Right atrium auricular region (tissue), 2 donors: ENCODE results near the gene ALDH18A1. TPM values are rescaled to one million over a fixed set of nuclear protein-coding genes. Genes with fewer than 3 reads are reported as not detected.
"Not testable (repeated sequence)": the region's sequence is repeated elsewhere in the genome, so short reads cannot be mapped to it uniquely, and the experiment has no call there.

ENCODE experiments used
- DNase-seq: peaks from one replicate; pipeline ENCODE4 v3.0.0-alpha.2; 2019; ENCODE audit warnings: low spot score
- H3K27ac ChIP-seq, 2 donors: fragments of 200-600 bp; sonication (generic); 1 replicate in 1 of 2; 2 replicates in 1 of 2; pipeline ENCODE4 v1.5.1; 2016 to 2019
- H3K27me3 ChIP-seq, 2 donors: fragments of 200-600 bp; sonication (generic); one replicate each; pipeline versions ENCODE4 v1.5.1 to v1.6.0; 2017 to 2019
- H3K36me3 ChIP-seq: fragments of 200-600 bp; sonication (generic); one replicate; pipeline ENCODE4 v1.5.1; 2016
- H3K4me1 ChIP-seq, 2 donors: fragments of 200-600 bp; sonication (generic); one replicate each; pipeline versions ENCODE4 v1.5.1 to v1.6.0; 2017 to 2019
- H3K4me3 ChIP-seq, 2 donors: fragments of 200-600 bp; sonication (generic); 1 replicate in 1 of 2; 2 replicates in 1 of 2; pipeline ENCODE4 v1.5.1; 2017 to 2019; ENCODE audit warnings: mild to moderate bottlenecking in 1 of 2, moderate library complexity in 1 of 2
- H3K9me3 ChIP-seq, 2 donors: fragments of 200-600 bp; sonication (generic); one replicate each; pipeline ENCODE4 v1.5.1; 2019
- total RNA-seq, 2 donors: library from RNA; depleted of rRNA; stranded (reverse); fragments of >200 nt; gene quantifications; one replicate each; pipeline ENCODE4 v1.1.0, GENCODE V29; 2016
- TF ChIP-seq, protein P1 (sequence below), 2 donors: fragments of 200-600 bp; sonication (generic); IDR thresholded peaks; one replicate each; pipeline ENCODE4 v1.5.1; 2019; ENCODE audit warnings: antibody characterized with exemption in 2 of 2

Gene ALDH18A1
- total RNA-seq, 2 donors from 2014 or later, result 13.7 to 17.6 TPM

DNA sequence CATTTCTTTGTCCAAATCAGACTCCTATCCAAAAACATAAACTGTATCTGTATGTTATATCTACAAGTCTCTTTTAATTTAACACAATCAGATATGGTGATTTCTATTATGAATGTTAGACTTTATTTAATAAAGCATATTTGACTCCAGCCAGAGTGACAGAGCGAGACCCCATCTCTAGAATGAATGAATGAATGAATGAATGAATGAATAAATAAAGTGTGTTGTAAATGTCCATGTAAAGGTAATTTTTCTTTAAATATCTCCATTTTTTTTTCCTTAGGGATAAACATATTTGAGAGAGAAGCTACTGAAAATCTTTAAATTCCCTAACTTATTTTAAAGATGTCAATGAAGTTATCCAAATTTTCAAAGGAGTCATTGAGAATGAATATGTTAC lies 18.1 kb upstream of the ALDH18A1 start:
- peaks cover 25% of the 10 kb centered on the region for H3K36me3 ChIP-seq
- DNase-seq, result no peak
- no peak overlapping the region for H3K4me3 ChIP-seq
- no peaks in the 10 kb centered on the region for H3K27me3 ChIP-seq
- TF ChIP-seq, protein P1, sequence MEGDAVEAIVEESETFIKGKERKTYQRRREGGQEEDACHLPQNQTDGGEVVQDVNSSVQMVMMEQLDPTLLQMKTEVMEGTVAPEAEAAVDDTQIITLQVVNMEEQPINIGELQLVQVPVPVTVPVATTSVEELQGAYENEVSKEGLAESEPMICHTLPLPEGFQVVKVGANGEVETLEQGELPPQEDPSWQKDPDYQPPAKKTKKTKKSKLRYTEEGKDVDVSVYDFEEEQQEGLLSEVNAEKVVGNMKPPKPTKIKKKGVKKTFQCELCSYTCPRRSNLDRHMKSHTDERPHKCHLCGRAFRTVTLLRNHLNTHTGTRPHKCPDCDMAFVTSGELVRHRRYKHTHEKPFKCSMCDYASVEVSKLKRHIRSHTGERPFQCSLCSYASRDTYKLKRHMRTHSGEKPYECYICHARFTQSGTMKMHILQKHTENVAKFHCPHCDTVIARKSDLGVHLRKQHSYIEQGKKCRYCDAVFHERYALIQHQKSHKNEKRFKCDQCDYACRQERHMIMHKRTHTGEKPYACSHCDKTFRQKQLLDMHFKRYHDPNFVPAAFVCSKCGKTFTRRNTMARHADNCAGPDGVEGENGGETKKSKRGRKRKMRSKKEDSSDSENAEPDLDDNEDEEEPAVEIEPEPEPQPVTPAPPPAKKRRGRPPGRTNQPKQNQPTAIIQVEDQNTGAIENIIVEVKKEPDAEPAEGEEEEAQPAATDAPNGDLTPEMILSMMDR (IDR thresholded peaks at IDR 0.05), result no peak
- no peaks in the 10 kb centered on the region for H3K9me3 ChIP-seq
- H3K27ac ChIP-seq, result no peak overlapping the region
- no peaks in the 10 kb centered on the region for H3K4me1 ChIP-seq

DNA sequence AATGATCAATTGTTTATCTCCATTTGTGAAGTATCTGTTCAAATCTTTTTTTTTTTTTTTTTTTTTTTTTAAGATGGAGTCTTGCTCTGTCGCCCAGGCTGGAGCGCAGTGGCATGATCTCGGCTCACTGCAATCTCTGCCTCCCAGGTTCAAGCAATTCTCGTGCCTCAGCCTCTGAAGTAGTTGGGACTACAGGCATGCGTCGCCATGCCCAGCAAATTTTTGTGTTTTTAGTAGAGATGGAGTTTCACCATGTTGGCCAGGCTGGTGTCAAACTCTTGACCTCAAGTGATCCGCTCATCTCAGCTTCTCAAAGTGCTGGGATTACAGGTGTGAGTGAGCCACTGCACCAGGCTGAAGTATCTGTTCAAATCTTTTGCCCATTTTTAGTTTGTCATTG lies 16.1 kb upstream of the ALDH18A1 start:
- not testable (repeated sequence) for H3K4me3 ChIP-seq, DNase-seq, H3K4me1 ChIP-seq, H3K9me3 ChIP-seq, H3K27ac ChIP-seq, H3K27me3 ChIP-seq
- H3K36me3 ChIP-seq, result peaks cover 25% of the 10 kb centered on the region

DNA sequence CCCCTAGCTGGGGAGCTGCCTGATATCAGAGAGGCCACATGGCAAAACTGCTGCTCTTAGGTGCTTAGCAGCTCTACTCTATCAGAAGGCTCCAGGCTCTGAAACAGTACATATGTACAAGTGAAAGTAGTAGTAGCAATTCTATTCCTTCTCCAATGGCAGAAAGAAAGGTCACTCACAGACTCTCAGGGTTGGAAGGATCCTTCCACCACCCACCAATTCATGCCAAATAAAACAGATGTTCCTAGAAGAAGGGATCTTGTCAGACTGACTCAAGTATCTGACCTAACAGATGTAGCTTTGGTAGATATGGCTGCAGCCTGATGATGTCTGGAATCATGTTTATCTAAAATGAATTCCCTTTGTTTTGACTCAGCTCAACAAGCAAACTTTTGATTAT lies 8.0 kb upstream of the ALDH18A1 start:
- H3K4me3 ChIP-seq, result no peak overlapping the region
- H3K27ac ChIP-seq, result no peak overlapping the region
- H3K27me3 ChIP-seq, result no peaks in the 10 kb centered on the region
- DNase-seq, result no peak
- TF ChIP-seq, protein P1 (IDR thresholded peaks at IDR 0.05), result no peak
- no peaks in the 10 kb centered on the region for H3K9me3 ChIP-seq
- peaks cover 19% of the 10 kb centered on the region for H3K36me3 ChIP-seq
- H3K4me1 ChIP-seq, result peaks cover 0 to 8% of the 10 kb centered on the region in 2 donors

DNA sequence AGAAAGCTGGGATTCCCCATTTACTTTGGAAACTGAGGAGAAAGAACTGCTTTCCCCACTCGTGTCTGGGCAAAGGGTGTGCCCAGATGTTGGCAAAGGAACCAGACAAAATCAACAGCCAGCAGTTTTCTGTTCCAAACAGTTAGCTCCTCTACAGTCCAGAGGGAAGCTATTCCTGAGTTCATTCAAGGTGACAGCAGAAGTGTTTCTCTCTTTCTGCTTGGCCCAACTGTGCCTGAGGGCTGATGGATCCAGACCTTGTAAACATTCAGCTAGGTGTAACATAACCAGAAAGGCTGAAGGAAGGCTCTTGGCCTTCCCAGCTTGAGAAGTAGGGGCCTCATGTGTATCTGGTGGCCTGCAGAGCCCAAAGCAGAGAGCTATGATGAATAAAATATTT lies 7.0 kb upstream of the ALDH18A1 start:
- no peaks in the 10 kb centered on the region for H3K27me3 ChIP-seq
- TF ChIP-seq, protein P1 (IDR thresholded peaks at IDR 0.05), result no peak
- H3K4me3 ChIP-seq, result no peak overlapping the region
- no peaks in the 10 kb centered on the region for H3K9me3 ChIP-seq
- H3K4me1 ChIP-seq, result peaks cover 0 to 8% of the 10 kb centered on the region in 2 donors
- DNase-seq, result no peak
- H3K27ac ChIP-seq, result peak overlapping the region in 1 of 2 donors; percentile 20
- H3K36me3 ChIP-seq, result peaks cover 9% of the 10 kb centered on the region

DNA sequence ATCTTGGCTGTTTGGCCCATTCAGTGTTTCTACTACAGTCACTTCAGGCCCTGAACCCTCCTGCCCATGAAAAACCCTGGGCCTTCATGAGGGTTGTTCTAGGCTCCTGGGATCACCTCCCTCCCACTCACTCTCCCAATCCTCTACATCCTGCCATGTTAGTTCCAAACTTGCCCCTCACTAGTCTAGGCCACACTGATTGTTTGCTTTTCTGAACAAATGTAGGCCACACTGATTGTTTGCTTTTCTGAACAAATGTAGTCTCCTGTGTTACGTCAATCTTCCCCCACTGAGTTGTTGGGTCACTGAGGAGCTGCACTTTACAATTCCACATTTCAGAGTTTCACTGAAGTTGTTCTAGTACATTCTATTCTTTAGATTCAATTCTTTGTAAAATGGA lies 5.3 kb upstream of the ALDH18A1 start:
- TF ChIP-seq, protein P1 (IDR thresholded peaks at IDR 0.05), result no peak
- Histone ChIP-seq H3K4me1 (peaks cover 0 to 12% of the 10 kb centered on the region in 2 donors), H3K27me3 (no peaks in the 10 kb centered on the region), H3K36me3 (peaks cover 9% of the 10 kb centered on the region), H3K27ac (no peak overlapping the region), H3K4me3 (no peak overlapping the region), H3K9me3 (no peaks in the 10 kb centered on the region)
- DNase-seq, result no peak

DNA sequence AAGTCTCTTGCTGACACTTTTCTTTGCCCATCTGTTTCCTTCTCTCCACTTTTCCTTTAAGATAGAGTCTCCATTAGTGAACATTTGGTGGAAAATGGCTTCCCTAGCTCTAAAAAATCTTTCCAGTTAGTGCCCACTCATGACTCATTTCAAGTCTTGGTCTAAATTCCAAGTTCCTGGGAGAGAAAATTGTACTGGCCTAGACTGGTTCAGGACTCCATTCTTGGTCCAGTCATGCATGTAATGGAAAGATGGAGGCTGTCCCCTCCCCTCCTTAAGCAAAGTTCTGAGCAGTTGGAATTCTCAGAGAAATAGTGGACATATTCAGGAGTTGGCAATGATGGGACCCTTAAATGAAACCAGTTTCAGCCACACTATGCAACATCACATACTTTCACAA lies 3.8 kb upstream of the ALDH18A1 start:
- H3K27ac ChIP-seq, result no peak overlapping the region
- no peaks in the 10 kb centered on the region for H3K27me3 ChIP-seq
- no peaks in the 10 kb centered on the region for H3K9me3 ChIP-seq
- no peak overlapping the region for H3K4me3 ChIP-seq
- H3K4me1 ChIP-seq, result peaks cover 0 to 19% of the 10 kb centered on the region in 2 donors
- H3K36me3 ChIP-seq, result peaks cover 9% of the 10 kb centered on the region
- TF ChIP-seq, protein P1 (IDR thresholded peaks at IDR 0.05), result no peak
- no peak for DNase-seq
